ENCODE data around the gene IVD. TPM values are rescaled to one million over a fixed set of nuclear protein-coding genes. Genes with fewer than 3 reads are reported as not detected.

IVD gene
- total RNA-seq, 1 donor: 60.1 TPM

- no peak for DNase-seq (ENCODE audit: low read depth in 2 of 3, low spot score in 2 of 3)
Observed at GRCh38 chr15:40436892-40437751, 31.5 kb downstream of the IVD start.

- no peak for DNase-seq (ENCODE audit: low read depth in 2 of 3, low spot score in 2 of 3)
Observed at GRCh38 chr15:40437752-40438687, 32.4 kb downstream of the IVD start.

- DNase-seq (ENCODE audit: low read depth in 2 of 3, low spot score in 2 of 3): no peak
Observed at GRCh38 chr15:40438712-40439111, 33.1 kb downstream of the IVD start.

GRCh38 chr15:40439461-40439959 lies 33.9 kb downstream of the IVD start:
- DNase-seq (ENCODE audit: low read depth in 2 of 3, low spot score in 2 of 3): peak in 1 of 3 donors; percentile 15

DNA sequence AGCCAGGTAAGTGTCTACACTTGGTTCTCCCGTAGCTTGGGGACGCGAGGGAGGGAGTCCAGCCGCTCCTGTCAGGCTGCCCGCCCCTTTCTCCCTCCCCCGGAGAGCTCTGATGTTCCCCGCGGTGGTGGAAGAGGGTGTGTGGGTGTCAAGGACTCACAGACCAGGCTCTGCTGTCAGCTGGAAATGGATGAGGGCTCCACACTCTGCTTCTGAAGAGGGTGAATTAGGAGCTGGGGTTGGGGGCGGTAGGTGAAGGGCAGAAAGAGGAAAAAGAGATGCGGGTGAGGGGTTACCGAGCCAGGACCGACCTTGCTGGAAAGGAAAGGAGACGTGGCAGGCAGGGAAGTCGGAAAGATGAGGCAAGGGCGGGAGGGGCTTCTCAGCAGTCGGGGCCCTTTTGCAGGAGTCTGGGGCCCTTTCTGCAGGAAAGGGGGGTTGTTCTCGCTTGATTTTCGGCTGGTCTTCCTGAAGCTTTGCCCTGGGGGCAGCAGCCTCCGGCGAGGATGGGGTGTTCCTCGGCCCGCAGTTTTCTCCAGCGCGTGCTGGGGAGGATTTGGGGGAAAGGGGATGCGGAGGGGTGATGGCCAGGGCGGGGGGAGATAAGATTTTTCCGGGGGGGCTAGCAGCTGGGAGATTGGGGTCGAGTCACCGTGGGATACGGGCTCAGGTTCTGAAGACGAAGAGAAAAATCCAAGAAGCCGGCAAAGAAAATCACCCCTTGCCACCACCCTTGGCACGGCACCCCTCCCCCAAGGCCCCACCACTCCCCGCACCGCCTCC lies 34.6 kb downstream of the IVD start:
- DNase-seq (ENCODE audit: low read depth in 2 of 3, low spot score in 2 of 3): peak in 1 of 3 donors; percentile 27

DNA sequence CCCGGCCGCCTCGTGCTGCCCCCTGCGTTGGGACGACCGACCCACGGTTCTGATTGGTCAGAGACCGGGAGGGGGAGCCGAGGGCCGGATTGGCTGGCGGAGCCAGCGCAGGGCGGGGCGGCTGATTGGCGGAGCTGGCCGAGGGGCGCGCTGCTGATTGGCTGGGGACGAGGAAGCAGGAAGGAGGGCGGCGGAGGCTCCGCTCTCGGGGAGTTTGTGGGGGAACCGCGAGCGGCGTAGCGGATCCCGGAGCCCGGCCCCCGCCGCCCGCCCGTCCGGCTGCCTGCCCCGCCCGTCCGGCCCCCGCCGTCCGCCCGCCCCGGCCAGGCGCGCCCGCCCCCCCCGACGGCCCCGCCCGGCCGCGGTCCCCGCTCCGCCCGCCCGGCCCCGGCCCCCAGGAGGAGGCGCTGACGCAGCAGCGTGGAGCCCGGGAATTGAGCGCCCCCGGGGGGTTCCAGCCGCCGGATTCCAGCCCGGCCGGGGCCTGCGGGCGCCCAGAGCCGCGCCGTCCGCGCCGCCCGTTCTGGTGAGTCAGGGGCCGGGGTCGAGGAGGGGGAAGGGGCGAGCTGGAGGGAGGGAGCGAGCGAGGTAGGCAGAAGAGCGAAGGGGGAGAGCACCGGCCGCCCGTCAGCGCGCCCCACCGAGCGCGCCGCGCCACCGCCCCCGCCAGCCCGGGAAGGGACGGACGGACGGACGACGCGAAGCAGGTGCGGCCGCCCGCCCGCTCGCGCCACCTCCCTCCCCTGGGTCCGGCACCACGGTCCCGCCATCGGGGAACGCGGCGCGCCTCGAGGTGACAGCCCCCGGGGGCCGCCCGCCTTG lies 35.4 kb downstream of the IVD start, which contains the start of gene BAHD1:
TSS of gene BAHD1 (plus strand) at position 211 of the 822 bp plus-strand sequence. CDS start 17,512 bp downstream, outside the sequence.
- peak; percentile 71 to 95 (median 94) for DNase-seq (ENCODE audit: low read depth in 2 of 3, low spot score in 2 of 3)

GRCh38 chr15:40441565-40442531 lies 36.3 kb downstream of the IVD start:
- peak in 1 of 3 donors; percentile 21 for DNase-seq (ENCODE audit: low read depth in 2 of 3, low spot score in 2 of 3)

GRCh38 chr15:40443255-40443654 lies 37.7 kb downstream of the IVD start:
- DNase-seq (ENCODE audit: low read depth in 2 of 3, low spot score in 2 of 3): no peak

GRCh38 chr15:40443846-40444245 lies 38.3 kb downstream of the IVD start:
- no peak for DNase-seq (ENCODE audit: low read depth in 2 of 3, low spot score in 2 of 3)

GRCh38 chr15:40444736-40445135 lies 39.1 kb downstream of the IVD start:
- DNase-seq (ENCODE audit: low read depth in 2 of 3, low spot score in 2 of 3): peak in 1 of 3 donors; percentile 47

- DNase-seq (ENCODE audit: low read depth in 2 of 3, low spot score in 2 of 3): no peak
Observed at GRCh38 chr15:40445421-40445922, 39.9 kb downstream of the IVD start.

GRCh38 chr15:40446144-40446543 lies 40.5 kb downstream of the IVD start:
- DNase-seq (ENCODE audit: low read depth in 2 of 3, low spot score in 2 of 3): no peak

DNA sequence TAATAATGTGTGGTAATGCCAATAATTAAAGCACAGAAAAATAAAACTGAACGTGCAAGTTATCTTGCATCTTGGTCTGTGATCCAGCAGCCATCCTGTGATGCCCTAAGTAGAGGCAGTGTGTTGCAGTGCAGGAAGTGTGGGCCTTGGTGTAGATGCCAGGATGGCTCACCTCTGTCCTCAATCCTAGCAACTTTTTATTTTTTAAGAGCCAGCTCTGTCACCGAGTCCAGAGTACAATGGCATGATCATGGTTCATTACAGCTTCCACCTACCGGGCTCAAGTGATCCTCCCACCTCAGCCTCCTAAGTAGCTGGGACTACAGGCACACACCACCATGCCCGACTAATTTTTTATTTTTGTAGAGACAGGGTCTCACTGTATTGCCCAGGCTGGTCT lies 42.8 kb downstream of the IVD start:
- DNase-seq (ENCODE audit: low read depth in 2 of 3, low spot score in 2 of 3): no peak

- no peak for DNase-seq (ENCODE audit: low read depth in 2 of 3, low spot score in 2 of 3)
Observed at GRCh38 chr15:40449275-40449674, 43.7 kb downstream of the IVD start.

DNA sequence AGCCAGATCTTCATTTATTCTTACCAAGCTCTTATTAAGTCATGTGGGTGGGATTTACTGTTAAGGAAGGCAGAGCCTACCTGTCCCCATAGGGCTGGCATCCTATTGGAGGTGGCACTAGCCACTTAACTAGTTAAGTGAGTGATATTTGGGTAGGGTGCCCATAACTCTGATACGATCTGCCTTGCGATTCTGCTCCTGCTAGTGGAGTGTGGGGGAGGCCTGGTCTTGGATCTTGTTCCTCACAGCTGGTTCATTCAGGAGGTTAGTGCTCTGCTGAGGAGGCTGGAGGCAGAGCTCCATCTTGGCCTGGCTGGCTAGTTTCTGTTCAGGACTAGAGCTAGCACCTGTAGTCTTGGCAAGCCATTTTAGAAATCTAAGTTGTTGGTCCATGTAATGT lies 44.5 kb downstream of the IVD start:
- no peak for DNase-seq (ENCODE audit: low read depth in 2 of 3, low spot score in 2 of 3)

GRCh38 chr15:40451527-40452158 lies 46.0 kb downstream of the IVD start:
- DNase-seq (ENCODE audit: low read depth in 2 of 3, low spot score in 2 of 3): no peak

- DNase-seq (ENCODE audit: low read depth in 2 of 3, low spot score in 2 of 3): no peak
Observed at GRCh38 chr15:40452296-40453090, 46.9 kb downstream of the IVD start.
